MG63 (cell line): ENCODE data around the gene RRM2. TPM values are rescaled to one million over a fixed set of nuclear protein-coding genes. Genes with fewer than 3 reads are reported as not detected.
"Not testable (repeated sequence)": the region's sequence is repeated elsewhere in the genome, so short reads cannot be mapped to it uniquely, and the experiment has no call there.

Source experiments
- DNase-seq: peaks from one replicate; pipeline ENCODE4 v3.0.0-alpha.2; 2020
- H3K27me3 ChIP-seq: fragments of 250-450 bp; sonication (Bioruptor Pico); 2 replicates; pipeline ENCODE4 v1.5.1; 2020; ENCODE audit warnings: mild to moderate bottlenecking, moderate library complexity
- H3K36me3 ChIP-seq: fragments of 250-450 bp; sonication (Bioruptor Pico); 2 replicates; pipeline ENCODE4 v1.5.1; 2020; ENCODE audit warnings: mild to moderate bottlenecking, moderate library complexity
- H3K4me3 ChIP-seq: fragments of 250-450 bp; sonication (Bioruptor Pico); 2 replicates; pipeline ENCODE4 v1.5.1; 2020; ENCODE audit warnings: mild to moderate bottlenecking, moderate library complexity
- H3K9me3 ChIP-seq: fragments of 250-450 bp; sonication (Bioruptor Pico); 2 replicates; pipeline ENCODE4 v1.5.1; 2020; ENCODE audit warnings: mild to moderate bottlenecking, moderate library complexity
- total RNA-seq: library from RNA; depleted of rRNA; stranded (reverse); fragments of >200 nt; shearing (Covaris generic); gene quantifications from 2 replicates; pipeline ENCODE4 v1.2.3, GENCODE V29; 2014; ENCODE audit warnings: low replicate concordance

RRM2 gene
- total RNA-seq, 1 experiment from 2014 or later, result 31.3 TPM

- no peak for DNase-seq
- peaks cover 11% of the 10 kb centered on the region for H3K36me3 ChIP-seq
Observed at GRCh38 chr2:10139536-10139935, 17.0 kb downstream of the RRM2 start.

DNA sequence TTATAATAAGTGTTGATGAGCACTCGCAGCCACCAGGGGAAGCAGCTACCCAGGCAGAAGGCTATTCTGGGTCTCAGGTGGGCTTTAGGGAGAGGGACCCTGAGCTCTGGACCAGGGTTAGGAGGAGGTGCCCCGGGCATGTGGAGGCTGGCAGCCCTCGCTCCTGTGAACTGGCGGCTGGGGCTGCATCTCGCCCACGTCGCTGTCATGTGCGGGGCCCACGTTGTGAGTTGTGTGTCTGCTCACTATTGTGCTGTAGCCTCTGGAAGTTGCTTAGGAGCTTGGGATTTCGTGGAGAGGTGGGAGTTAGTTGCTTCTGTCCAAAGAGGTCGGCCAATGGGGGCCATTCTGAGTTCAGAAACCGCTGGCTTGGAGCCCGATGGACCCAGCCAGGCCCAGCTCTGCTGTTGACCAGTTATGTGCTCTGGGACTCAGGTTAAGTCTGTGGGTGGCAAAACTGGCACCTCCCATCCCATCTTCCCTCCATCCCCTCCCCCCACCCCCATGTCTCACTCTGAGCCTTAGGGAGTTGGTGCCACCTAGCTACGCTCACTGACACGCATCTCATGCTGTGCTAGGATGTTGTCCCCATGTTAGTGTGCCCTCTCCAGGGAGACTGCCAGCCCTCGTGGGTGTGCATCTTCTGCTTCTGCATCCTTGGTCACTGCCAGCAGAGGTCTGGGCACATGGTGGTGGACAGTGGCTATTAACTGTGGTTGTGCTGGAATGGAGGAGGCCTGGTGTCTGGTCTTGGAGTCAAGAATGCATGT lies 18.5 kb downstream of the RRM2 start:
- Histone ChIP-seq H3K9me3 (no peaks in the 10 kb centered on the region), H3K36me3 (peaks cover 16% of the 10 kb centered on the region), H3K4me3 (no peak overlapping the region), H3K27me3 (no peaks in the 10 kb centered on the region)
- DNase-seq, result no peak

More at GRCh38 chr2:10139536-10139935, 17.0 kb downstream of the RRM2 start:
- Histone ChIP-seq H3K9me3 (no peaks in the 10 kb centered on the region), H3K4me3 (no peak overlapping the region), H3K27me3 (no peaks in the 10 kb centered on the region)

GRCh38 chr2:10141736-10142639 lies 19.4 kb downstream of the RRM2 start:
- no peaks in the 10 kb centered on the region for H3K9me3 ChIP-seq
- no peak overlapping the region for H3K4me3 ChIP-seq
- no peak for DNase-seq
- H3K27me3 ChIP-seq, result no peaks in the 10 kb centered on the region
- peaks cover 16% of the 10 kb centered on the region for H3K36me3 ChIP-seq

- no peak for DNase-seq
- peaks cover 14% of the 10 kb centered on the region for H3K36me3 ChIP-seq
Observed at GRCh38 chr2:10142640-10142965, 20.1 kb downstream of the RRM2 start.

DNA sequence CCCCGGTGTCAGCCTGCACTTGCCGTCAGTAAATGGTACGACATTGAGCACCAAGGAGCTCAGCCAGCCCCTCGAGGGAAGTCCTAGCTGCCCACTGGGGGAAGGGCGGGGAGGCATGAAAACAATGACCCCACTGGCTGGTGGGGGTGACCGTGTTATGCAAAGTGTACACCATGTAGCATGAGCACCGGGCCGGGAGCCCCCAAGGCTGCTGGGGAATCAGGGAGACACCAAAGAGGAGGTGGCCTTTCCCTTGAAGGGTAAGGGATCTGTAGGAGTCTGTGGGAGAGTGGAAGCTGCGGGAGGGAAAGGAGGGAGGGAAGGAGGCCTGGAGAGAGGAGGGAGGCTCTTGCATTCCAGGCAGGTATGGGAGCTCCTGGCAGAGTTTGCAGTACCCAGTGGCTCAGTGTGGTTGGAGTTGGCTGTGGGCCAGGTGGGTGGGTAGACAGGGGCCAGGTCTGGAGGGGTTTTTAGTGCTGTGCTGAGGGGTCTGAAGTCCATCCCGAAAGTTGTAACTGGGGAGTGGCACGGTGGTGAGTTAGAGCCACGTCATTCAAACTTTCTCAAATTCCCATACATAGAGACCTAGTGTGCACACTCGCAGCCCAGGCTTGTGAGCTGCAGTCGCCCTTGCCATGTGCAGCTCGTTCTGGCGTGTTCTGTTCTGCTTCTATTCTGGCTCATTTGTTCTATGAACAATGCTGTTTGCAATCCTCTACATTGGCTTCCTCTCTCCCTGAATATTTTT lies 22.4 kb downstream of the RRM2 start:
- no peaks in the 10 kb centered on the region for H3K9me3 ChIP-seq
- H3K27me3 ChIP-seq, result no peaks in the 10 kb centered on the region
- DNase-seq, result no peak
- no peak overlapping the region for H3K4me3 ChIP-seq
- H3K36me3 ChIP-seq, result peaks cover 14% of the 10 kb centered on the region

More at GRCh38 chr2:10142640-10142965, 20.1 kb downstream of the RRM2 start:
- H3K9me3 ChIP-seq, result no peaks in the 10 kb centered on the region
- no peaks in the 10 kb centered on the region for H3K27me3 ChIP-seq
- H3K4me3 ChIP-seq, result no peak overlapping the region

DNA sequence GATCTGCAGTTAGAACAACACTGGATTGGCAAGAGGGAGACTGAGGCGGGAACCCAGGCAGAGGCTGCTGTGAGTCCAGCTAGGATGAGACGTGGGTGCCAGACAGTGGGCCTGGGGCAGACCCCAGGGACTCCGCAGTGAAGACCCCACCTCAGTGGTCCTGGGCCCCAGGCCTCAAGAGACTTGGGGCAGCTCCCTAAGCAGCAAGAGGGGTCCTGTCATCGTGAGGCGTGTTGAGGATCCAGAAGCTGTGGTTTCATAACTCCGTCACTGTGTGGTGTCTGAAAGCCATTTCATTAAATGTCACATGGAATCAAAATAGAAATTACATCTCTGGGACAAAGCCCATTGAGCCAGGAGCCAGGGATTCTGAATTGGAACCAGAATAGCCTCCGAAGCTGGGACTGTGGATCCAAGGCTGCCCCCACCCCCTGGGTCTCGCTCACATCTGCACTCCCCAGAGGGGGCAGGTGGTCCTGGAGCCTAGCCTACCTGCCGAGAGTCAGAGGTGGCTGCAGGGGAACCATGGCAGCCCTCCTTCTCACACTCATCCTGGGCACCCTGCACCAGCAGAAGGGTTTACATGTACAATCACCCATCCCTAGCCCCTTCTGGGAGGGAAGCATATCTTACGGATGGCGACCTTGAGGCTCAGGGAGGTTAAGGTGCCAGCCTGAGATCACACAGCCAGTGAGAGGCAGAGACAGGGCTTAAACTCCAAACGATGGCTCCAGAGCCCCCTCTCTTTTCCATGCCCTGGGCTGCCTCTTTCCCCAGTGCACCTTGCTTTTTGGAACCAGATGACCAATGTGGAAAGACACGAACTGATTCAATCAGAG lies 23.2 kb downstream of the RRM2 start:
- no peak for DNase-seq
- H3K9me3 ChIP-seq, result no peaks in the 10 kb centered on the region
- no peak overlapping the region for H3K4me3 ChIP-seq
- H3K36me3 ChIP-seq, result peaks cover 14% of the 10 kb centered on the region
- no peaks in the 10 kb centered on the region for H3K27me3 ChIP-seq

DNA sequence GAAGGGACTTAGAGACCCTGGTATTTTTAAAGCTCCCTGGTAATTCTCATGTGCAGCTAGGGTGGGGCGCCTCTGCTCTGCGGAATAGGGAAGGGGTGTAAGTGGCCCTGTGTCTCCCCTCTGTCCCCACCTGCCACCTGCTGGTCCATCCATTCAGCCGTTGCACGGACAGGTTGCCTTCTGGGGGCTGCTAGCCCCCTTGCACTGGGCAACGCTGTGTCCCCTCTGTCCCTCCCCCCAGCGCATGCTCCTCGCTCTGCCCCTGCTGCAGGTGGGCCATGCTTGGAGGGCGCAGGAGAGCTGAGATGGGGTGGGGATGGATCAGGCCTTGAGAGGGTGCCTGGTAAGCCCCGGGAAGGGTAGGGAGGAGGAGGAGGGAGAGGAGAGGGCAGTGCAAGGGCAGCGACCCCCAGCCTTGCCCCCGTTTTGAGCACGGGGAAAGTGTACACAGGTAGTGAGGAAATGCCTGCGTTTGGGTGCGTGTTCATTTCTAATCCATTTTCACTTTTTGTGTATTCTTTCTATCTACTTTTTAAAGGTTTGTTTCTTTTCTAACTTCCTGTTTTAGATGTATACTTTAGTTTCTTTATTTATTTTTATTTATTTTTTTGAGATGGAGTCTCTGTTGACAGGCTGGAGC lies 23.9 kb downstream of the RRM2 start:
- Histone ChIP-seq H3K4me3 (no peak overlapping the region), H3K27me3 (no peaks in the 10 kb centered on the region), H3K36me3 (peaks cover 16% of the 10 kb centered on the region), H3K9me3 (no peaks in the 10 kb centered on the region)
- no peak for DNase-seq

GRCh38 chr2:10147050-10147660 lies 24.6 kb downstream of the RRM2 start:
- H3K27me3 ChIP-seq, H3K4me3 ChIP-seq, DNase-seq, H3K9me3 ChIP-seq: not testable (repeated sequence)
- H3K36me3 ChIP-seq, result peaks cover 18% of the 10 kb centered on the region

- no peak for DNase-seq
- Histone ChIP-seq H3K4me3 (no peak overlapping the region), H3K27me3 (no peaks in the 10 kb centered on the region), H3K36me3 (peaks cover 18% of the 10 kb centered on the region), H3K9me3 (no peaks in the 10 kb centered on the region)
Observed at GRCh38 chr2:10148268-10148667, 25.7 kb downstream of the RRM2 start.

DNA sequence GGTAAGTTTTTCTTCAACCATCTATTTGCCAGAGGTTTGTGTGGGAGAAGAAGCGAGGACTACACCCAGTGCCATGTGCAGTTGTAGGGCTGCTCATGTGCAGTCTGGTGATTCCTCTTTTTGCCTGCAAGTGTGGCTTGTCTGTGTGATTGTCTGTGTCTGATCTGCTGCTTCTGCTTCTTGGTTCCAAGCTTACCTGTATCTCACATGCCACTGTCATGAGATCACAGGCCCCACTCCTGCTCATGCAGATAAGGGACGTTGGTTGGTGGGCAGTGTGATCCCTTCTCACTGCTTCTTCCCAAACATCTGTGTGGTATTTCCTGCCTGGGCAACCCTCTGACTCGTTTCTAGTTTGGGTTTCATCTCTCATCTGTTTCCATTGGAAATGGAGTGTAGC lies 27.1 kb downstream of the RRM2 start:
- Histone ChIP-seq H3K4me3 (no peak overlapping the region), H3K27me3 (no peaks in the 10 kb centered on the region), H3K9me3 (no peaks in the 10 kb centered on the region), H3K36me3 (peaks cover 9% of the 10 kb centered on the region)
- DNase-seq, result no peak

- H3K9me3 ChIP-seq, result no peaks in the 10 kb centered on the region
- H3K36me3 ChIP-seq, result peaks cover 6% of the 10 kb centered on the region
- H3K27me3 ChIP-seq, result no peaks in the 10 kb centered on the region
- DNase-seq, result no peak
- H3K4me3 ChIP-seq, result no peak overlapping the region
Observed at GRCh38 chr2:10150436-10150835, 27.9 kb downstream of the RRM2 start.

- Histone ChIP-seq H3K4me3 (no peak overlapping the region), H3K36me3 (peaks cover 4% of the 10 kb centered on the region)
- no peak for DNase-seq
Observed at GRCh38 chr2:10151462-10151861, 28.9 kb downstream of the RRM2 start.

DNA sequence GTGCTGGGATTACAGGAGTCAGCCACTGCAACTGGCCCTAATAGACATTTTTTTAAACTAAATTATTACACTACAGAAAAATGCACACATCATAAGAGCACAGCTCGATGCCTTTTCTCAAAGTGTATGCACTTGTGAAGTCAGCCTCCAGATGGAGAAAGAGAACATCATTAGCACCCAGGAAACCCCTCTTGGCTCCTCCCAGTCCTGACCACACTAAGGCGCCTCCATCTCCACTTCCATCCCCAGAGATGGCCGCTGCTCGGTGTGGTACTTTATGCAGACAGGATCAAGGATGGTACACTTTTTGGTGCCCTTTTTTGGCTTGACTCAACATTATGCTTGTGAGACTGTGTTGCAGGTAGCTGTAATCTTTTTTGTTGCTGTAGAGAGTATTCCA lies 34.8 kb downstream of the RRM2 start:
- Histone ChIP-seq H3K4me3 (no peak overlapping the region), H3K9me3 (no peaks in the 10 kb centered on the region), H3K36me3 (peaks cover 7% of the 10 kb centered on the region), H3K27me3 (no peaks in the 10 kb centered on the region)
- DNase-seq, result no peak

More at GRCh38 chr2:10151462-10151861, 28.9 kb downstream of the RRM2 start:
- Histone ChIP-seq H3K9me3 (no peaks in the 10 kb centered on the region), H3K27me3 (no peaks in the 10 kb centered on the region)

- H3K36me3 ChIP-seq, result peaks cover 7% of the 10 kb centered on the region
- H3K4me3 ChIP-seq, result no peak overlapping the region
- H3K9me3 ChIP-seq, result no peaks in the 10 kb centered on the region
- no peaks in the 10 kb centered on the region for H3K27me3 ChIP-seq
- no peak for DNase-seq
Observed at GRCh38 chr2:10158681-10159080, 36.1 kb downstream of the RRM2 start.

- no peaks in the 10 kb centered on the region for H3K27me3 ChIP-seq
- peaks cover 7% of the 10 kb centered on the region for H3K36me3 ChIP-seq
- DNase-seq, result no peak
- no peaks in the 10 kb centered on the region for H3K9me3 ChIP-seq
- no peak overlapping the region for H3K4me3 ChIP-seq
Observed at GRCh38 chr2:10159086-10159485, 36.5 kb downstream of the RRM2 start.
